MM.1S (cell line): ENCODE results near the gene SCGB2B2.
"Not testable (repeated sequence)": the region's sequence is repeated elsewhere in the genome, so short reads cannot be mapped to it uniquely, and the experiment has no call there.

Experiments used
- EZH2 ChIP-seq: fragments of 300-600 bp; sonication (generic); optimal IDR thresholded peaks from 2 replicates; pipeline ENCODE3; 2017; ENCODE audit warnings: low read depth, mild to moderate bottlenecking, antibody characterized with exemption, low read length, mixed read lengths
- TF ChIP-seq, protein P1 (sequence below): fragments of 300-600 bp; sonication (generic); IDR thresholded peaks from 2 replicates; pipeline ENCODE4 v1.5.1; 2016; ENCODE audit warnings: antibody characterized with exemption, low read length, mixed read lengths

GRCh38 chr19:34685266-34685665 lies 8.3 kb upstream of the SCGB2B2 start:
- TF ChIP-seq, protein P1, sequence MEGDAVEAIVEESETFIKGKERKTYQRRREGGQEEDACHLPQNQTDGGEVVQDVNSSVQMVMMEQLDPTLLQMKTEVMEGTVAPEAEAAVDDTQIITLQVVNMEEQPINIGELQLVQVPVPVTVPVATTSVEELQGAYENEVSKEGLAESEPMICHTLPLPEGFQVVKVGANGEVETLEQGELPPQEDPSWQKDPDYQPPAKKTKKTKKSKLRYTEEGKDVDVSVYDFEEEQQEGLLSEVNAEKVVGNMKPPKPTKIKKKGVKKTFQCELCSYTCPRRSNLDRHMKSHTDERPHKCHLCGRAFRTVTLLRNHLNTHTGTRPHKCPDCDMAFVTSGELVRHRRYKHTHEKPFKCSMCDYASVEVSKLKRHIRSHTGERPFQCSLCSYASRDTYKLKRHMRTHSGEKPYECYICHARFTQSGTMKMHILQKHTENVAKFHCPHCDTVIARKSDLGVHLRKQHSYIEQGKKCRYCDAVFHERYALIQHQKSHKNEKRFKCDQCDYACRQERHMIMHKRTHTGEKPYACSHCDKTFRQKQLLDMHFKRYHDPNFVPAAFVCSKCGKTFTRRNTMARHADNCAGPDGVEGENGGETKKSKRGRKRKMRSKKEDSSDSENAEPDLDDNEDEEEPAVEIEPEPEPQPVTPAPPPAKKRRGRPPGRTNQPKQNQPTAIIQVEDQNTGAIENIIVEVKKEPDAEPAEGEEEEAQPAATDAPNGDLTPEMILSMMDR: not testable (repeated sequence)
- not testable (repeated sequence) for TF ChIP-seq EZH2
